Right renal cortex interstitium (tissue), 3 donors: ENCODE results near the gene ZNF837. TPM values are rescaled to one million over a fixed set of nuclear protein-coding genes. Genes with fewer than 3 reads are reported as not detected.
"Not testable (repeated sequence)": the region's sequence is repeated elsewhere in the genome, so short reads cannot be mapped to it uniquely, and the experiment has no call there.

Source experiments
- DNase-seq, 3 donors: peaks; one replicate each; pipeline ENCODE4 v3.0.0-alpha.2; 2013; ENCODE audit warnings: low read depth in 3 of 3, low spot score in 2 of 3
- polyA plus RNA-seq, 3 donors: library from polyadenylated mRNA; unstranded; fragments of 120-200 nt; gene quantifications; one replicate each; pipeline ENCODE4 v1.2.1, GENCODE V29; 2013; ENCODE audit not compliant: insufficient read length in 3 of 3

Gene ZNF837
- polyA plus RNA-seq, 3 donors: 2.2 to 3.0 (median 2.6) TPM

GRCh38 chr19:58396691-58397532, 16.1 kb upstream of the ZNF837 start:
- no peak for DNase-seq

DNA sequence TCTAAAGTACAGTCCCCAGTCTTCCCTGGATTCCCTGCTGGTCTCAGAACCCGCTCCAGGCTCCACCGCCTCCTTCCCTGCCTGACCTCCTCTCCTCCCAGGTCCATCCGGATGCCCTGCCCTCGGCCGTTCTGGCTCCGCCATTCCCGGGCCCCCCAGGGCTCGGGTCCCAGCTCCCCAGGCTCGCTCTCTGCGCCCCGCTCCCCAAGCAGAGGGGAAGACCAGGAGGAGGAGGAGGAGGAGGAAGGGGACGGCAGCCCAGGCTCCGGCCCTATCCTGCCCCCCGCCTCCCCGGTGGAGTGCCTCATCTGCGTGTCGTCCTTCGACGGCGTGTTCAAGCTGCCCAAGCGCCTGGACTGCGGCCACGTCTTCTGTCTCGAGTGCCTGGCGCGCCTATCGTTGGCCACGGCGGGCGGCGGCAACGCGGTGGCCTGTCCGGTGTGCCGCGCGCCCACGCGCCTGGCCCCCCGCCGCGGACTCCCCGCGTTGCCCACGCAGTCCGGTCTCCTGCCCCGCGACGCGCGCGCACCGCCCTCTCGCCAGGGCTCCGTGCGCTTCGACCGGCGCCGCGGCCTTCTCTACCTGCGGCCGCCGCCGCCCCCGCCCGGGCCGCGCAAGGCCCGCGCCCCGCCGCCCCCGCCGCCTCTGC, 15.3 kb upstream of the ZNF837 start:
- DNase-seq: no peak

GRCh38 chr19:58395220-58395978, 14.6 kb upstream of the ZNF837 start, which contains the start of gene RNF225:
TSS of gene RNF225 (plus strand) at chr19:58395656. CDS start at chr19:58396090, 434 bp downstream.
- DNase-seq: no peak

DNA sequence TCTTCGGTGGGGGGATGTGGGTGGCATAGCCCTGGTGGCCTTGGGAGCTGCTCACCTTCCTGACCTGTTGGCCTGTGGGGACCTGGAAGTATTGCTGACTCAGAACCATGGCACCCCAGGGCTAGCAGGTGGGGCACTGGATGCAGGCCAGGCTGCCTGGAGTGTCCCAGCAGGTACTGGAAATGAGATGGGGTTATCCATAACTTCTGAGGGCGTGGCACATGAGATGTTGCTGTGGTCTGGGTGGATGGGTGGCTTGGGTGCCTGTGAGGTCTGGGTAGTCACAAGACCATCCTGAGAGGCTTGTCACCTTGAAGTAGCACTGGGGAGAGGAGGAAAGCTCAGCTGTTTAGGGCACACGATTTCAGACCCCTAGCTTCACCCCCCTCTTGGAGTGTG, 14.0 kb upstream of the ZNF837 start:
- DNase-seq: no peak

DNA sequence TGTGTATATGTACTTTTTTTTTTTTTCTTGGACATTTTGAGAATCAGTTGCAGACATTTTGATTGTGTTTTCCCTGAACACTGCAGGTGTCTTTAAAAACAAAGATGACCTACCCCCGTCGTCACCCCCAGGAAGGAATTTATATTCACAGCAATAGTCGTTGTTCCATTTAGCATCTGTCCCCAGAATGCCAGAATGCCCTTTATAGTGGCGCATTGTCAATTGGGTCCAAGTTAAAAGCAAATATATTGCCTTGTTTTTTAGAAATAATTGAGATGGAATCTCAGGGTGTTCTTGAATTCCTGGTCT, 12.8 kb upstream of the ZNF837 start:
- DNase-seq: no peak

GRCh38 chr19:58392945-58393724, 12.3 kb upstream of the ZNF837 start:
- DNase-seq: no peak

- no peak for DNase-seq
These were observed 7.3 kb upstream of the ZNF837 start for GRCh38 chr19:58388175-58388526.

- no peak for DNase-seq
These were observed 6.7 kb upstream of the ZNF837 start for GRCh38 chr19:58387338-58388174.

DNA sequence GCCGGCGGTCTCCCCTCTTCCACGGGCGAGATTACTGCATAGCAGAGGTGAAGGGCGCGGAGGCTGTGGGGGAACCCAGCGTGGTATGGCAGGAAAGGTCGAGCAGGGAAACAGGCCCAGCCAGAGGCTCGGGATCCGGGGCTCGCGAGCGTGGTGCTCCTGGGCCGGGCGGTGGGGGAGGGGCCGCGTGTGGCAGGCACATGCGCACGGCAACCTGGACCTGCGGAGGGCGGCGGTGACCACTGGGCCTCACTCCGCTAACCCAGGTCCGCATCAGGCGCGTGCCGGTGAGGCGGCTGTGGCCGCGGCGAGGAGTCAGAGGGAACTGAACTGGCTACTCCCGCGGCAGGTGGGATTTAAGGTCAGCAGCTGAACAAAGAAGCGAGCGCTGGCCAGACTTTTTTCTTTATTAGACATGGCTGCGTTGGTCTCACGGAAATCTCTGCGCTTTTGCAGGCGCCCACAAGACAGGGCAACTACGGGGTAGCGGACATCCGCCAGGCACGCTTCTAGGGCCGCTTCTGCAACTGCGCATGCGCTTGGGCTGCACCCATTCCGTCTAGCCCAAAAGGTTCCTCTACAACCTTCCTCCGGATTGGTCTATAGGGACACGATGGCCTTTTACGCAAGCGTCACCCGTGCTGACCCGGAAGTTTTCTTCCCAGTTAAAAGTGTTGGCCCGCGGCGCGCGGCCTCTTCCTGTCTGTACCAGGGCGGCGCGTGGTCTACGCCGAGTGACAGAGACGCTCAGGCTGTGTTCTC, 5.9 kb upstream of the ZNF837 start, which contains the start of gene RPS5:
RPS5 (plus strand) TSS at position 694 of the 762 bp plus-strand sequence. CDS start 869 bp downstream, outside the sequence.
- DNase-seq: peak; percentile 94 to 97 (median 96)

DNA sequence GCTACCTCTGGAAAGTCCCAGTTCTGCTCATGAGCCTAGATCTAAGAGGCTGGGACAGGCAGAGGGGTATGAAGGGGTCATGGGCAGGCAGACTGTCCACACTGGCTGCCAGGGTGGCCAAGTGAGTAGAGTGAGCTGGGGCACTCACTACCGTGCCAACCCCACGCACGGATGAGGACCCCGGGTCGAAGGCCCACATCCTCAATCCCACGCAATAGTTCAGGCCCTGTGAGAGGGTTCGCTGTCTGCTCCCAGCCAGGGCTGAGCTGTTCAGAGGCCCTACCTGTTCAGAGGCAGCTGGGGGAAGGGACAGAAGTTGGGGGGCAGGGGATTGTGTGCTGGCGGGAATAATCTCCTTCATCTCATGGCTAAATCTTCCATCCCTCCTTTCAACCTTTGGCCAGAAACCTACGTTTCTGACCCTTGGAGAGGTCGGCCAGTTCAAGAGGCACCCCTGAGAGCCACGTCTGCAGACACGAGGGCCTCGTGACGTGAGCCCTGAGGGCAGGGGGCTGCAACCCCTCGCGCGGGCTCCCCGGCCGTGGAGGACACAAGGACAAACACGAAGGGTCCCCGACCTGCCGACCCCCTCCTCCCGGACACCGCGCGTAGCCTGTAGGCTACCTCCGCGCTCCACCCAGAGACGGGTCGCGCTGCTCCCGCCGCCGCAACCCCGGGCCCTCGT, 5.2 kb upstream of the ZNF837 start:
- DNase-seq: no peak

- DNase-seq: no peak
These were observed 4.6 kb upstream of the ZNF837 start for GRCh38 chr19:58385313-58385890.

DNA sequence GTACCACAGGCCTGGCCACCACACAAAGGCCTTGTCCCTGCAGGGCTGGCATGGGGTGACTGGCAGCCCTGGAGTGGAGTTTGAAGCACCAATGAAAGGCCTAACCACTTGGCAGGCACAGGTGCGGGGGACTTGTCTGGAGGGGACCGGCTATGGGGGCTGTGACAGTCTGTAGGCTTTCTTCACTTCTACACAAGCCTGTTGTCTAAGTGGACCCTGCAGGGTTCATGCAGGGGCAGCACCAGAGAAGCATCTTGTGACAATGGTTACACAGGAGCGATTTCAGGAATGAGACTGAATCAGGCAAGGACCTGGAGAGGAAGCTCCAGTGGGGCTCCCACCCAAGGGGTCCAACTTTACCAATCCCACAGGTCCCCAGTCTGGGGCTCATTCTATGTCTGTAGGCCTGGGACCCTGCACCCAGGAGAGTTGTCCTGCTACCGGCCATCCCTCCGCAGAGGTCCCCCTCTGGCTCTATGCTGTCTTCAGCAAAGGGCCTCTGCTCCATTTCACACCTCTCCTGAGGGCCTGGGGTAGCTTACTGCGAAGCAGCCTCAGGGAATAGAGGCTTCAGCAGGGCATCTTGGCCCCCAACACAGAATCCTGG, 2.3 kb upstream of the ZNF837 start:
- DNase-seq: no peak

DNA sequence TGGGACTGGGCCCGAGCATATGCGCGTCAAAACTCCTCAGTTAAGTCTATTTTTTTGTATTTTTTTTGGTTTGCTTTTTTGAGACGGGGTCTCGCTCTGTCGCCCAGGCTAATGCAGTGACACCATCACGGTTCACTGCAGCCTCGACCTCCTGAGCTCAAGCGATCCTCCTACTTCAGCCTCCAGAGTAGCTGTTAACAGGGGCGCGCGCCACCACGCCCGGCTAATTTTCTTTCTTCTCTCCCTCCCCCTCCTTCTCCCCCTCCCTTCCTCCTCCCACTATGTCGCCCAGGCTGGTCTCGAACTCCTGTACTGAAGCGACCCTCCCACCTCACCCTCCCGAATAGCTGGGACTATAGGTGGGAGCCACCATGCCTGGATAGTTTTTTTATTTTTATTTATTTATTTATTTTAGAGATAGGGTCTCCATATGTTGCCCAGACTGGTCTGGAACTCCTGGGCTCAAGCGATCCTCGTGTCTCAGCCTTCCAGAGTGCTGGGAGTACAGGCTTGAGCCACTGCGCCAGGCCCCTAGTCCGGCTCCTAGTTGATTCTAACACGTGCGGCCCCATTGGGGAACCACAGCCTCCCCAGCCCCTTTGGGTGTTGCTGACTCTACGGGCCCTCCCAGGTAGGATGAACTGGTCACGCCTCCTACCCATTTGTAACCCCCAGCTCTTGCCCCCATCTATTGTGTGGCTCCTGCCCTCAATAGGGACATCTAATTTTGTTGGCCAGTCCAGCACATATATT, 806 bp upstream of the ZNF837 start:
- no peak for DNase-seq

GRCh38 chr19:58380037-58380661, 681 bp downstream of the ZNF837 start:
- DNase-seq: no peak

DNA sequence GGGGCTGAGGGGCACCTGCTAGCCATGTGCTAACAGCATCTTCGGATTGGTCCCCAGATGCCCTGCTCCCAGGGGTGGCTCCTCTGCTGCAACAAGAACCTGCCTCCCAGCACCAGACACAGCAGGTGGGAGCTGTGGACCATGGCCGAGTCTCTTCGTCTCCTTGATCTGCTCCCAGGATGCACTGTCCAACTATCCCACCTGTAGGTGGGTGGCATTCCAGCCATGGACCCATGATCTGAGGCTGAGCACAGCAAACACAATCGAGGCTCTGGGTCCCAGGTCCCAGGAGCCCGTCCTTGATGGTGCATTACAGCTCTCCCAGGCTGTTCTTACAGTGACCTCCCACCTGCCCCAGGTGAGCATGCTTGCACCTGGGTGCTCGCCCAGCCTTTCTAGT, 1.6 kb downstream of the ZNF837 start:
- DNase-seq: no peak

DNA sequence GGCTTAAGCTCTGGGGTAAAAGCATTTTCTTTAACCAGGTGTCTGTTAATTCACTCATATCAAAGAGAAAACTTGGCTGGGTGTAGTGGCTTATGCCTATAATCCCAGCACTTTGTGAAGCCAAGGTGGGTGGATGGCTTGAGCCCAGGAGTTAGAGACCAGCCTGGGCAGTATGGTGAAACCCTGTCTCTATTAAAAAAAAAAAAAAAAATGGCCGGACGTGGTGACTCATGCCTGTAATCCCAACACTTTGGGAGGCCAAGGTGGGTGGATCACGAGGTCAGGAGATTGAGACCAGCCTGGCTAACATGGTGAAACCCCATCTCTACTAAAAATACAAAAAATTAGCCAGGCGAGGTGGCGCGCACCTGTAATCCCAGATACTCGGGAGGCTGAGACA, 4.1 kb downstream of the ZNF837 start:
- DNase-seq: not testable (repeated sequence)

- DNase-seq: no peak
These were observed 6.6 kb downstream of the ZNF837 start for GRCh38 chr19:58374200-58374599.
